Skeletal muscle satellite cell (primary cell): Measurements from ENCODE around the gene BCL7B.
"Not testable (repeated sequence)": the region's sequence is repeated elsewhere in the genome, so short reads cannot be mapped to it uniquely, and the experiment has no call there.

ENCODE experiments used
- H3K27me3 ChIP-seq: 2 replicates; pipeline ENCODE4 v1.7.0; 2013; ENCODE audit warnings: low read length; ENCODE audit not compliant: control insufficient read depth, insufficient read depth
- H3K36me3 ChIP-seq: 2 replicates; pipeline ENCODE4 v1.7.0; 2013; ENCODE audit warnings: mild to moderate bottlenecking, control low read depth, low read length; ENCODE audit not compliant: insufficient read depth
- H3K4me1 ChIP-seq: 2 replicates; pipeline ENCODE4 v1.7.0; 2013; ENCODE audit warnings: low read length; ENCODE audit not compliant: control insufficient read depth, insufficient read depth
- H3K4me2 ChIP-seq: 2 replicates; pipeline ENCODE4 v1.7.0; 2013; ENCODE audit warnings: mild to moderate bottlenecking, low read length
- H3K4me3 ChIP-seq: 2 replicates; pipeline ENCODE4 v1.7.0; 2013; ENCODE audit warnings: low read length
- H3K9ac ChIP-seq: 2 replicates; pipeline ENCODE4 v1.7.0; 2013; ENCODE audit warnings: mild to moderate bottlenecking, low read depth, low read length, moderate library complexity
- H3K9me3 ChIP-seq: replicated peaks from 2 replicates; pipeline ENCODE4 v1.7.0; 2013; ENCODE audit warnings: mild to moderate bottlenecking, control low read depth, low read length

Gene BCL7B

DNA sequence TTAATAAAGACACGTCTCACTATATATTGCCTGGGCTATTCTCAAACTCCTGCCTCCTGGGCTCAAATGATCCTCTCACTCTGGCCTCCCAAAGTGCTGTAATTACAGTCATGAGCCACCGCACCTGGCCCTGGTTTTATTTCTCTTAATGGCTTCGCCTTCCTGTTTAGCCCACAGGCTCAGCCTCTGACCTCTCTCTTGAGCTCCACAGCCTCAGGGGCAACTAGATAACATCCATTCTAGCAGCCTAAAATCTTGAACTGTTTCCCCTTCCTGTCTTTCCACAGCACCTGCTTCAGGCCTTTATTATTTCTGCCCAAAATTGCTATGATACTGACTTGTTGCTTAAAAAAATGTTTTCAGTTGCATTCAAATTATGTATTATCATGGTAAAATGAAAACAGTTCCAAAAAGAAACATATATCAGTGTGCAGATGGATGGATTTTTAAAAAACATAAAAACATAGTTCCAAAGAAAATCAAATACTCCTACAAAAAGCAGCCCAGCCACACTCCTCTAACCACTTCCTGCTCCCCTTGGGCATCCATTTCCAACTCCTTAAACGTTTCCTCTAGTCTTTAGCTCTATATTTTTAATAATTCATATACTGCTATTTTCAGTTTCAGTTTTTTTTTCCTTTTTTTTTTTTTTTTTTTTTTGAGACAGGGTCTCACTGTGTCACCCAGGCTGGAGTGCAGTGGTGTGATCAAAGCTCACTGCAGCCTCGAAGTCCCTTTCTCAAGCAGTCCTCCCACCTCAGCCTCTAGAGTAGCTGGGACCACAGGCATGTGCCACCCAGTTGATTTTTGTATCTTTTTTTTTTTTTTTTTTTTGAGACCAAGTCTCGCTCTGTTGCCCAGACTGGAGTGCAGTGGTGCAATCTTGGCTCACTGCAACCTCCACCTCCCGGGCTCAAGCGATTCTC lies 30.3 kb downstream of the BCL7B start:
- Histone ChIP-seq H3K36me3 (no peaks in the 10 kb centered on the region), H3K4me3 (no peak overlapping the region), H3K27me3 (no peaks in the 10 kb centered on the region), H3K4me1 (peaks cover 7% of the 10 kb centered on the region), H3K9ac (no peak overlapping the region), H3K9me3 (no peaks in the 10 kb centered on the region), H3K4me2 (no peak overlapping the region)

DNA sequence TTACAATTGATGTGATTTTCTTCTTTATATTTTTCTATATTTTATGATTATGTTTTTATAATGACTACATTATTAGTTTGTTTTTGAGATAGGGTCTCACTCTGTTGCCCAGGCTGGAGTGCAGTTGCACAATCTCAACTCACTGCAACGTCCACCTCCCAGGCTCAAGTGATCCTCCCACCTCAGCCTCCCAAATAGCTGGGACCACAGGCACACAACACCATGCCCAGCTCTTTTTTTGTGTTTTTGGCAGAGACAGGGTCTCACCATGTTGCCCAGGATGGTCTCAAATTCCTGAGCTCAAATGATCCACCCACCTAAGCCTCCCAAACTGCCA lies 31.4 kb downstream of the BCL7B start:
- not testable (repeated sequence) for H3K4me3 ChIP-seq, H3K4me2 ChIP-seq, H3K4me1 ChIP-seq, H3K9me3 ChIP-seq, H3K9ac ChIP-seq, H3K36me3 ChIP-seq, H3K27me3 ChIP-seq

GRCh38 chr7:73522105-73522872 lies 35.2 kb downstream of the BCL7B start, which contains the start of gene BAZ1B:
Gene BAZ1B (minus strand): TSS chr7:73522293. CDS start chr7:73521933, 360 bp downstream.
- Histone ChIP-seq H3K27me3 (no peaks in the 10 kb centered on the region), H3K36me3 (peaks cover 8% of the 10 kb centered on the region), H3K4me1 (peaks cover 28% of the 10 kb centered on the region), H3K4me2 (peak within 1 kb of the TSS; percentile 97), H3K4me3 (peak within 1 kb of the TSS; percentile 79), H3K9me3 (no peaks in the 10 kb centered on the region), H3K9ac (peak within 1 kb of the TSS; percentile 80)

DNA sequence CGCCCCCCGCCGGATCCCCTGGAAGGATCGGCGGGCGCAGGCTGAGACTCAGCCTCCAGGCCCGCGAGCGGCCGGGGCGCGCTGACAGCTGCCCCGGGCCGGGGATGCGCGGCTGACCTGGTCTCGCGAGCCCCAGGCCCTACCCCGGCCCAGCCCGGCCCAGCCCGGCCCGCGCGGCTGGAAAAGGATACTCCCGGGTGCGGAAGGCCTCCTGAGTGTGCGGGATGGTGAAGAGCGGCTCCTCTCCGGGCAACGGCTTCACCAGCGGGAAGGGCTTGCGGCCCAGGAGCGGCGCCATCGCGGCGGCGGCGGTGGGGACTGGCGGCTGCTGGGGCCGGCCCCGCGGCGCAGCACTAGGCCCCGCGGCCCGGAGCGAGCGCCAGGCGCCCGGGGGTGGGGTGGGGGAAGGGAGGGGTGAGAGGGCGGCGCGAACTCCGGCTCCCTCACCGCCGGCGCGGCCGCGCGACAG lies 35.8 kb downstream of the BCL7B start:
- Histone ChIP-seq H3K4me1 (peaks cover 28% of the 10 kb centered on the region), H3K9me3 (no peaks in the 10 kb centered on the region), H3K4me2 (peak overlapping the region; percentile 97), H3K9ac (peak overlapping the region; percentile 80), H3K4me3 (peak overlapping the region; percentile 79), H3K27me3 (no peaks in the 10 kb centered on the region), H3K36me3 (peaks cover 14% of the 10 kb centered on the region)

DNA sequence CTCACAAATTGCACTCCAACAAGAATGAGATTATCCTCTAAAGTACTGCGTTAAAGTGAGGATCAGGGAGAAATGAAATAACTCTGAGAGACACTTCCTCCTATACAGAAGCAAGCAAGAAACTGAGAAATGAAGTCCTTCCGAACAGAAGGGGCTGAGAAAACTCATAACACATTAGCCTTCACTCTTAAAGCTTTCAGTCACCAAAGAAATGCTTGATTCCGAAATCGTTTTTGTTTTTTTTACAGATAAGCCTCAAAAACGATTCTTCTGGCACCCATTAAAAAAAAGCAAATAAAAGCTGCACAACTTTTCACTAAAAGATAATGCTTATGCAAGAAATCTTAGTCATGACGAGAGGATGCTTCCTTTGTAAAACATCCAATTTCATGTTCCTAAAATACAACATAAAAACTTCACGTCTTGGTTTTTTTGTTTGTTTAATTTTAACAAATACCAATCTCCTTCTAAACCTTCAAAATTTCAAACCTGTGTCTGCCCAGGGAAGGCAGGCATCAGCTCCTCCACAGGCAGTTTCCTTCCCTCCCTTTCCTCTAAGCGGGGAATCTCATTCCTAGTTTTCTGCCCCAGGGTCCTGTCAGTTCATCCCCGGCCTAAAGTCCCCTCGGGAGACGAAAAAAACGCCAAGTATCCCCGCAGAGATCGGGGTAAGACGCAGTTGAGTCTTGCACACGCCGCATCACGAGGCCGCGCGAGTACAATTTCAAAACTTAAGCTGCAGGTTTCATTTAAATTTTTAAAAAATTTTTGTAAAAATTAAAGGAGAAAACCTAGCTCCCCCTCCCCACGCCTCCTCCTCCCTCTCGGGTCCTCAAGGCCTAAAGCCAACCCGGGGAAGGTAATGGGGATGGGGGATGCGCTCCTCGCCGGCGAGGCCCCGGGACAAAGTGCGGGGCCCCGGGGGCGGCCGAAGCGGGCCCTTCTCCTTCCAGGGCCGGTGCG lies 36.5 kb downstream of the BCL7B start:
- Histone ChIP-seq H3K4me2 (peak overlapping the region; percentile 97), H3K27me3 (no peaks in the 10 kb centered on the region), H3K4me3 (peak overlapping the region; percentile 79), H3K9me3 (no peaks in the 10 kb centered on the region), H3K4me1 (peaks cover 28% of the 10 kb centered on the region), H3K36me3 (peaks cover 21% of the 10 kb centered on the region), H3K9ac (peak overlapping the region; percentile 80)

DNA sequence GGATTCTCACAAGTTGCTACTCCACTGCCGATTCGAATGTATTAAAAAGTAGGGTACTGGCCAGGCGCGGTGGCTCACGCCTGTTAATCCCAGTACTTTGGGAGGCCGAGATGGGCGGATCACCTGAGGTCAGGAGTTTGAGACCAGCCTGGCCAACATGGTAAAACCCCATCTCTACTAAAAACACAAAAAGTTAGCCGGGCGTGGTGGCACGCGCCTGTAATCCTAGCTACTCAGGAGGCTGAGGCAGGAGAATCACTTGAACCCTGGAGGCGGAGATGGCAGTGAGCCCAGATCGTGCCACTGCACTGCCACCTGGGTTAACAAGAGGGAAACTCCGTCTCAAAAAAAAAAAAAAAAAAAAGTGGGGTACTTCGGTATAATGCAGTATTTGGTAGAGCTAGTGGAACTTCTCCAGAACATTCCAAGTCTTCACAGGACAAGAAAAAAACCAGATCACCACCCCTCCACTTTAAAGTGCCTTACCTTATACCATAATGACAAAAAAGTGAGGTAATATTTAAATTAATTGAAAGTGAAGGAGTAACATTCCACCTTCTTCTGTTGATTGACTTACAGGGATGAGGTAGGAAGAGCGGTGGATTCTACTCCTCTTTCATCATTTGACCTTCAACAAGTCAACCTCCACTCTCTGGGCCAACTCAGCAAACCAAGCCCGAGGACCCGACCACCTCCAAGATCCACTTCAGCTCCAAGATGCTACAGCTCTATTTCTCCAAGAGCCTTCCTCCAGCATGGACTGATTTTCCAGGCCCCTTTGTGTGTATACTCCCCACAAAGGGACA lies 37.4 kb downstream of the BCL7B start:
- Histone ChIP-seq H3K27me3 (no peaks in the 10 kb centered on the region), H3K4me3 (peak overlapping the region; percentile 79), H3K4me2 (peak overlapping the region; percentile 97), H3K4me1 (peaks cover 28% of the 10 kb centered on the region), H3K9me3 (no peaks in the 10 kb centered on the region), H3K9ac (peak overlapping the region; percentile 80), H3K36me3 (peaks cover 30% of the 10 kb centered on the region)

- Histone ChIP-seq H3K9me3 (no peaks in the 10 kb centered on the region), H3K4me1 (peaks cover 28% of the 10 kb centered on the region), H3K9ac (no peak overlapping the region), H3K4me2 (peak overlapping the region; percentile 97), H3K4me3 (peak overlapping the region; percentile 79), H3K27me3 (no peaks in the 10 kb centered on the region), H3K36me3 (peaks cover 43% of the 10 kb centered on the region)
Observed at GRCh38 chr7:73518470-73518869, 39.0 kb downstream of the BCL7B start.

- H3K4me3 ChIP-seq, result no peak overlapping the region
- H3K36me3 ChIP-seq, result peaks cover 49% of the 10 kb centered on the region
- no peaks in the 10 kb centered on the region for H3K27me3 ChIP-seq
- no peaks in the 10 kb centered on the region for H3K9me3 ChIP-seq
- no peak overlapping the region for H3K4me2 ChIP-seq
- H3K4me1 ChIP-seq, result peaks cover 34% of the 10 kb centered on the region
- H3K9ac ChIP-seq, result no peak overlapping the region
Observed at GRCh38 chr7:73517241-73517995, 40.1 kb downstream of the BCL7B start.

GRCh38 chr7:73515178-73515577 lies 42.3 kb downstream of the BCL7B start:
- Histone ChIP-seq H3K4me2 (no peak overlapping the region), H3K9me3 (no peaks in the 10 kb centered on the region), H3K36me3 (peaks cover 56% of the 10 kb centered on the region), H3K4me1 (peaks cover 32% of the 10 kb centered on the region), H3K4me3 (no peak overlapping the region), H3K9ac (no peak overlapping the region), H3K27me3 (no peaks in the 10 kb centered on the region)
